Limb (tissue), 2 donors: Measurements from ENCODE around the gene COL24A1.
"Not testable (repeated sequence)": the region's sequence is repeated elsewhere in the genome, so short reads cannot be mapped to it uniquely, and the experiment has no call there.

Experiments
- DNase-seq, 2 donors: peaks; one replicate each; pipeline ENCODE4 v3.0.0-alpha.2; 2016; ENCODE audit errors: extremely low spot score in 2 of 2

COL24A1 gene

DNA sequence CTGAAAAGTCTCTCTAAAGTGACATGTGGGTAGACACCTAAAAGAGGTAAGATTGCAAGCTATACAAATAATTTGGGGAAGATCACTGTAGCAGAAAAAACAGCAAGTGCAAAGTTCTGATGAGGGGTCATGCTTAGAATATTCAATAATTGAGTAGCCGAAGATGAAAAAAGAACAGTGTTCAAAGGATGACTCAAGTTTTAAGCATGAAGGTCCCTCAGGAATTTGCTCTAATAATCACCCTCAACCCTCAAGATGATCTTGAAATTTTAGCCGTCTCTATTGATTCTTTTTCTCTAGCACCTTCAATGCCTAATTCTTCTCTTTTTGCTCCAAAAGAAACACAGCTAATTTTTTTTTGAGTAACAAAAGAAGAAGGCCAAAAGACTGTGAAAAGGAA is 257.7 kb downstream of the COL24A1 start:
- no peak for DNase-seq

DNA sequence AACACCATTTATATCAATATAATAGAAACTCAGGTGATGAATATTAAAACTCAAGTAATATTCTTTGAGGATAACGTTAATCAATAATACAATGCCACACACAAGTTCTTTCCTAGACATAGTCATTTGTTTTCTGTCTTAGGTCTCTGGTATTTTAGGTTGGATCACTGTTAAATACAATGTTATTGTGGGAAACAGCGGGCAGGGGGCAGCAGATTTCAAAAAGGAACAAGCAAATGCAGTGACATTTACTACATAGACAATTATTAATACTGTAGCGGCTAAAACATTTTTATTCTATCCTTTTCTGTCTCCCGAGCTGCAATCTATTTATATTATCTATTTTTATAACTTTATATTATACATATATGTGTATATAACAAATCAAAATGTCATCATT is 261.9 kb downstream of the COL24A1 start:
- DNase-seq = peak; percentile 53 to 58

DNA sequence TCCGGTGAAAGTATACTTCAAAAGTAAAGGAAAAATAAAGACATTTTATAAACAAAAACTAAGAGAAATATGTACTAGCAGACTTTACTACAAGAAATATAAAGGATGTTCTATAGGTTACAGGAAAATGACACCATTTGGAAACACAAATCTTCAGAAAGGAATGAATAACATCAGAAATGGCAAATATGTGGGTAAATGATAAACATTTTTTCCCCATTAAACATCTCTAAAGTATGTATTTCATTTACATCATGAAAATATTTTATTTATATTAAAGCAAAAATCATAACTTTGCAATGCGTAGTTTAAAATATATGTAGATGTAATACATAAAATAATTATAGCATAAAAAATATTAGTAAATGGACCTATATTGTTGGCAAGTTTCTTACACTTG is 264.2 kb downstream of the COL24A1 start:
- DNase-seq = no peak

DNA sequence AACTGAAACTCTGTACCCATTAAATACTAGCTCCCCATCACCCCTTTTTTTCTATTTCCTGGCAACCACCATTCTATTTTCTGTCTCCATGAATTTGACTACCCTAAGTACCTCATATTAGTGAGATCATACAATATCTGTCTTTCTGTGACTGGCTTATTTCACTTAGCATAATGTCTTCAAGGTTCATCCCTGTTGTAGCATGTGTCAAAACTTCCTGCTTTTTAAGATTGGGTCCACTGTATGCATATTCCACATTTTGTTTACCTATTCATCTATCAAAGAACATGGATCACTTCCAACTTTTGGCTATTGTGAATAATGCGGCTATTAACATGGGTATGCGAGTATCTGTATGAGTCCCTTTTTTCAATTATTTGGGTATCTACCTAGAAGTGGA is 266.7 kb downstream of the COL24A1 start:
- no peak for DNase-seq

DNA sequence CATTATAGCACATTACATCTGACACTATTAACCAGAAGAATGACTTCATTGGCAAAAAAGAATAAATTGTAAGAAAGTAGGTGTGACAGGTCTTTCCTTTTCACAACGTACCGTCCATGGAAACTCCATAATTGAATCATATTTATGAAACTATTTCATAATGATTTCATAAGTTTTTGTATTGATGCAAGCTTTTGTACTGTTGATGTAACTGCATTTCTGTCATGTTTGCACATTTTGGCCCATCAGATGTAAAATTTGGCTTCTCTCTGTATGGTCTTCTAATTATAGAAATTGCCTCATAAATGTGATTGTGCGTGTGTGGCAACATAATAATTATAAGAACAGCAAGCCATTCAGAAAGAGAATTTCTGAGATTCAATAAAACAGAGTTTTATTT is 267.7 kb downstream of the COL24A1 start:
- no peak for DNase-seq

DNA sequence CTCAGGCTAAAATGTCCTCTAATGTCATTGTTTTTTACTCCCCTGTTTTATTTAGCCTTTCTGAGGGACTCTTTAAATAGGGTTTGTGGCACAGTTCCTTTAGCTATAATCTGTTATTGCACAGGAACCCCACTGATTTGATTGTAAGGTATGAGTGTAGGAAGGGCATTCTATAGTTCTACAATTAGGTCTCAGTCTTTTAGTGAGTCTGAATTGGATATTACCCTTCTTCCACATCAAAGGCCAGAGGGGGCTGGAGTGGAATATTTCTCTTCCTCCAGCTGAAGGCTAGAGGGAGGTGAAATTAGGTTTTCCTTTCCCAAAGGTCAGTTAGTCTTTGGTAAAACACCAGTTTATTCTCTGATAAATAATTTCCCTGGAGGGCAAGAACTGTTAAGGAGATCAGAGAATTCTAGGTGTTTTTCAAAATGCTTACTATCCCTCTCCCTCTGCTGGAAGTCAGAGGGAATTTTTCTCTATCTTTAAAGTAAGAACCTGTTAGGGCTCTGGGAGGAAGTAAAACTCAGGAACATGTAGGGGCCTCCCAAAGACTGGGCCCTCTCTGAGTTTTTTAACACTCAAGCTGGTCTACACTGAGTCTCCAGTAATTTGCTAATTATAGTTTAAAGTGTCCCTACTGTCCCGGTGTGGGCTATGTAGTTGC is 272.1 kb downstream of the COL24A1 start:
- peak in 1 of 2 donors; percentile 8 for DNase-seq

DNA sequence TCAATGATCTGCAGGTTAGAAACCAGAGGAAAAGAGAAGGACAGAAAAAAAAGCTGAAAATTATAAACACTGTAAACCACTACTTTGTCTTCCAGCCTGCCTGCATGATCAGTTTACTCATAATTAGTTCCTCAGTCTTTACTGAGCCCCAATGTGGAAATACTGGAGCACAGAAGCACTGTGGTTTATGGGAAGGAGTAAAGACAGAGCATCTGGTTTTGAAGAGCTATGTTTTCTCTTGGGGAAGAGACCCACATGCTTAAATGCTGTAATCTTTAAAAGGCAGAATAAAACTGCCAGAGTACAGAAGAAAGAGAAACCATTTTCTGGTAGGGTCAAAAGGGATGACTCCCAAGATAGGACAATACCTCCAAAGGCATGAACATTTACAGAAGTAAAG is 289.4 kb downstream of the COL24A1 start:
- DNase-seq = no peak

DNA sequence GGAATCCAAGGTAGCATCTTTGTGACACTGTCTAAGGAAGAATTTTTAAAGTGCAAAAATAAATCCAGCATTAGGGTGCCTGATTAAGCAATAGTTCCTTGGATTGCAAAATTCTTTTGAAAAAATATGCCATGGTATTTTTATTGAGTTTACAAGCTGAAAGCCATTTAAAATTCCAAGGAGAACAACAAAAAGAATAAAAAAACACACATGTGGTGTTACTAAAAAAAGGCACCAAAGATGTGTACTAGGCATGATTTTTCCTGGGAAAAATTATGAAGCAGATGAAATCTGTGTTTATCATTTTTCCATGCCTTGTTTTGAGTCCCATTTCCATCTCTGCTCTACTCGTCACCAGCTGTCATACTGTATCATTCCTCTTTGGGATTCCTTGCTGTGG is 291.4 kb downstream of the COL24A1 start:
- DNase-seq = no peak

DNA sequence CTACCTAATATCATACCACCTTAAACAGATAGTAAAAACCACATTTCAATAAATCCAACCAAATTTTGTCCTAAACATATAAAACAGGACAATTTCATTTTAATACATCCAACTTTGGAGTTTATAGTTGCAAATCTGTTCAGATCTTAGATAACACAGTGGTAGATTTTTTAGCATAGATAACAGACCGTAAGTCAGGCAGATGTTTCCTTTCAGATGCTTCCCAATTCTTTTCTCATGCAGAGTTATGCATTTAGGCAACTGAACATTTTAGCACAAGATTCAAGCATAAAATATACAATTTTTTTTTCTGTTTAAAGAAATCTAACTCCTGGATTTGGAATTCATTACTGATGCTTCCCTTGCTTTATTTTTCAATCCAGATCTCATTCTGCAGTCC is 291.8 kb downstream of the COL24A1 start:
- DNase-seq = no peak

DNA sequence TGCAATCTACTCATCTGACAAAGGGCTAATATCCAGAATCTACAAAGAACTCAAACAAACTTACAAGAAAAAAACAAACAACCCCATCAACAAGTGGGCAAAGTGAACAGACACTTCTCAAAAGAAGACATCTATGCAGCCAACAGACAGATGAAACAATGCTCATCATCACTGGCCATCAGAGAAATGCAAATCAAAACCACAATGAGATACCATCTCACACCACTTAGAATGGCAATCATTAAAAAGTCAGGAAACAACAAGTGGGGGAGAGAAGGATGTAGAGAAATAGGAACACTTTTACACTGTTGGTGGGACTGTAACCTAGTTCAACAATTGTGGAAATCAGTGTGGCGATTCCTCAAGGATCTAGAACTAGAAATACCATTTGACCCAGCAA is 292.9 kb downstream of the COL24A1 start:
- DNase-seq = not testable (repeated sequence)

DNA sequence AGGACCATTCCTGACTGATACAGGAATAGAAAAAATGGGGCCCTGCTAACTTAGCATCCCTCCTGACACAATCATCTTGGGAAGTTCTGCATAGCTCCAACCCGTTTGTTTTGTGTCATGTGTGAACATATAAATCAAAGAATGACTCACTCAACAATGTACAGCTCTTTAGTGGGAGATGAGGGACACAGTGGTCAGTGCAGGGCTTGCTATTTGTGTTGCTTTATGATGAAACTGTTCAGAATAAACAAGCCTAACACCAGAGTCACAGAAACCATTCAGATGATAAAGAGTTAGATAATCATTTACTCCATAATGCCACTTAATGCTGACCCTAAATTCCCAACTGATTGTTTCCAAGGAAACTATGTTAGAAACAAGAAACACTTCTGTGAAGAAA is 294.1 kb downstream of the COL24A1 start:
- DNase-seq = no peak

DNA sequence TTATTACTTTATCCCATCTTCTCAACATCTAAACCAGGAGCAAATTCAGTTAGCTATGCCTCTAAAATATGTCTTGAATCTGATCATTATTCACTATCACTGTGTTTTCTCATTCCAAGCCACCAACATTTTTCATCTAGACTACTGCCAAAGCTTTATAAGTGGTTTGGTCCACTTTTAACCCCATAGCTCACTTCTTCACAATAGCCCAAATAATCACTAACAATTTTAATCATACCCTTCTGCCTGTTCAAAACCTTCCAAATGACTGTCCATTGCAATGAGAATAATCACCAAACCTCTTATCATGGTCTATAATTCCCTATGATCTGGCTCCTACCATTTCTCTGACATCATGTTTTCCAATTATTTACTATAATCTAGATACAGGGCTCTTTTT is 298.6 kb downstream of the COL24A1 start:
- no peak for DNase-seq

DNA sequence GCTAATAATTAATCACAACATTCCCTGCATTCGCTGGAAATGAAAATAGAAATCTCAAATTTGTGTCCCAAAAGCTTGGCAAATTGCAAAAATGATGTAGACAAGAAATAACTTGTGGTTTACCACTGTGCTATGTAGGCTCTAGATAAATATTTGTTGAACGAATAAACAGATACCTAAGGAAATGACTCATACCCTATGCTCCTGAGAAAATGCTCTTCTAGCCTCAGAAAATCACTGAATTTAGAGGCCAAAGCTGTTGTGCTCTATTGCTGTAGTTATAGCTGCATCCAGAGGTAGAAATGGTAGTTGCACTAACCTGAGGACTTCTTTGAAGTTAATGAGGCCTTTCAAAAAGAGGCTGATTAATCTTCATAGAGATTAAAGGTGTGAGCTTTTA is 306.3 kb downstream of the COL24A1 start:
- no peak for DNase-seq

DNA sequence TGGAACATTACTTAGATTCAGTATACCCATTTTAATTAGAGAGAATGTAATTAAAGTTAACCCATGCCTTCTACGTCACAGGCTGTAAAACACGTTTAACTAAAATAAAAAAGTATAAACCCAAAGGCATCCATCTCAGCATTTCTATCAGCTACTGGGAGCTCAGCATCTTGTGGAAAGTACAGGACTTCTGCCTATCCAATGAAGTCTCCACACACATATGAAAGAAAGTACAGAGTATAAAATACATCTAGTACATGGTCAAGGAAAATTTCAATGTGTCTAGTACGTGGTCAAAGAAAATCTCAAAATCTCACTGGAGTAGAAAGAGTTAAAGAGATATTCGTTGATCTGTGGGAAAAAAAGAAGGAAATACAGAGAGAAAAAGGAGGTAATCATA is 306.9 kb downstream of the COL24A1 start:
- no peak for DNase-seq

DNA sequence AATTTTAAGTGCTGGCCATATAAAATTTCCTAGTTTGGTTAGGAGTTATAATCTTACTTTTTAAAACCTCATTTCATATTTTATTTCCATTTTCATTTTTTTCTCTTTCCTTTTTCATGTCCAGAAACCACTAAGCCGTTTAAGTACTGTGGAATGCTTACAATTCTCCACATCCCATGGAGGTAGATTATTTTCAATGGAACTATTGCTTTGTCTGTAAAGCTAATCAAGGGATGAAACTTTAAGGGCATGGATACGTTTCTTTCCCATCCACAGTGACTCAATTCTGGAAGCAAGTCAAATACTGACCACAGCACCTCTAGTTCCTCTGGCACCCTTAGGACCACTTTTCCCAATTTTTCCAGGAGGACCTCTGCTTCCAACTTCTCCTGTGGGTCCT is 309.2 kb downstream of the COL24A1 start:
- DNase-seq = no peak

DNA sequence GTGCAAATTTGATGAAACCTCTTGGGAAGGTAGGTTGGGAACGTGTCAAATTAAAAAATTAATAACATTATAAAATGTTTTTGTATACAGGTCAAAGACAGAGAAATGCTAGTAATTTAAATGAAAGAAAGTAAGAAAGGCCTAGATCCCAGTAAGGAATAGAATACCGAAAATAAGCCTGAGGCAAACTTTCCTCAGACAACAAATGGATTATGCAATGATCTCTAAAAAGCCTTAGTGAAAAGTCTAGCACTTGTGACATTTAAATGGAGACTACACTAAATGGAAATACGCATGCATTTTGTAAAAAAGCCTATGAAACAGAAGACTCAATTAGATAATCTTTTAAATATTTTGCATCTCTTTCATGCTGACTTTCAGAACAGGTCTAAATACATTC is 309.9 kb downstream of the COL24A1 start:
- DNase-seq = no peak

DNA sequence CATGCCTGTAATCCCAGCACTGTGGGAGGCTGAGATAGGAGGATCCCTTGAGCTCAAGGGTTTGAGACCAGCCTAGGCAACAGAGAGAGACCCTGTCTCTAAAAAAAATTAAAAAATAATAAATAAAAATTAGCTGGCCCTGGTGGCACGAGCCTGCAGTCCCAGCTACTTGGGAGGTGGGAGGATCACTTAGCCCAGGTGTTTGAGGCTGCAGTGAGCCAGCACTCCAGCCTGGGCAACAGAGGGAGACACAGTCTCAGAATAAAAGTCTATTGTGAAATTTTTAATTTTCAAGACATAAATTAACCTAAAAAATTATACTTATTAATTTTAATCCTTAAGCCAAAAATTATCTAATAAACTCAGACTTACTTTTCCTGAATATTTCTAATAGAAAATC is 317.1 kb downstream of the COL24A1 start:
- no peak for DNase-seq

DNA sequence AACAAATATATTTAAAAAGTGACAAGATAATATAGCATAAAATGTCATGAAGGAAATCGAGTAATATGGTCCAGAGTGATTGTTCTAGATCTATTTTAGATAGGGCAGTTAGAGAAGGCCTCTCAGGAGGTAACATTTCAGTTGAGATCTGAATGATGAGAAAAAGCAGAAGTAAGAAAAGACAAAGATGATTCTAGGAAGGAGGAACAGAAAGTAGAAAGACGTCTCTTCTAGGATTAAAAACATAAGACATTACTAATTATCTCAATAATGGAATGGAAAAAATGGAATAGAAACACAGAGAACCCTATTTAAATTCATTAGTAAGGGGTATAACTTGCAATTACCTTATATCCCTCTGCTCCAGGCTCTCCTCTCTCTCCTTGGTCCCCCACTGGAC is 318.3 kb downstream of the COL24A1 start:
- DNase-seq = no peak

DNA sequence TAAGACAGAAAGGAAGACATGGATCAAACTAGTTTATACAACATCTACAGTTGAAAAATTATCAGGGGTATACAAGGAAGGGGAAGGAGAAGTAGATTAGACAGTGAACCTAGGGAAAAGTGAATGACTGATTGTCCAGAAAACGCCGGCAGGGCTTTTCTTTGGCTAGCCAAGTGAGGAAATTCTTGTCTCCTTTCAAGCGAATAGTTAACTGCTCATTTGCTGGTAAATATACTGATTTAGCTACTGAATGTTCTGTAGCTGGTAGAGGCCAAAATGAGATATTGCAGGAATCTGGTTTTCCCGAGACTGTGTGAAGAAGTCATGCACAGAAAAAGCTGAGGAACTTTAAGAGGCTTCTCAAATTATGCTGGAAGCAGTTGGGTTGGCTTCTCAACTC is 319.8 kb downstream of the COL24A1 start:
- no peak for DNase-seq

DNA sequence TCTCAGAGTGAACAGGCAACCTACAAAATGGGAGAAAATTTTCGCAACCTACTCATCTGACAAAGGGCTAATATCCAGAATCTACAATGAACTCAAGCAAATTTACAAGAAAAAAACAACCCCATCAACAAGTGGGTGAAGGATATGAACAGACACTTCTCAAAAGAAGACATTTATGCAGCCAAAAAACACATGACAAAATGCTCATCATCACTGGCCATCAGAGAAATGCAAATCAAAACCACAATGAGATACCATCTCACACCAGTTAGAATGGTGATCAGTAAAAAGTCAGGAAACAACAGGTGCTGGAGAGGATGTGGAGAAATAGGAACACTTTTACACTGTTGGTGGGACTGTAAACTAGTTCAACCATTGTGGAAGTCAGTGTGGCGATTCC is 323.4 kb downstream of the COL24A1 start:
- DNase-seq = not testable (repeated sequence)

DNA sequence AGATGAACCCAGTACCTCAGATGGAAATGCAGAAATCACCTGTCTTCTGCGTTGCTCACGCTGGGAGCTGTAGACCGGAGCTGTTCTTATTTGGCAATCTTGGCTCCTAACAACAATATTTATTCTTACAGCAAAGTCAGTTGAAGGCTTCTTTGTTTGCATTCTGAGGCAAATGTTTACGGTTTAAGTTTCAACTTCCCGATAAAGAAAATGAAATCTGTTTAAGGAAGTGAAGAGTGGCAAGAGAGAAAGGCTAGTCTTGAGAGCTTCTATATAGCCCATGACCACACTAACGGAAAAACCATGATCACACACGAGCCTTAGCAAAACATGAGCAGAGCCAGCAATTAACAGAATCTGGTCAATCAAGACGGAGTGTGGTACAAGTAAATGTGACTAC is 325.7 kb downstream of the COL24A1 start:
- no peak for DNase-seq

DNA sequence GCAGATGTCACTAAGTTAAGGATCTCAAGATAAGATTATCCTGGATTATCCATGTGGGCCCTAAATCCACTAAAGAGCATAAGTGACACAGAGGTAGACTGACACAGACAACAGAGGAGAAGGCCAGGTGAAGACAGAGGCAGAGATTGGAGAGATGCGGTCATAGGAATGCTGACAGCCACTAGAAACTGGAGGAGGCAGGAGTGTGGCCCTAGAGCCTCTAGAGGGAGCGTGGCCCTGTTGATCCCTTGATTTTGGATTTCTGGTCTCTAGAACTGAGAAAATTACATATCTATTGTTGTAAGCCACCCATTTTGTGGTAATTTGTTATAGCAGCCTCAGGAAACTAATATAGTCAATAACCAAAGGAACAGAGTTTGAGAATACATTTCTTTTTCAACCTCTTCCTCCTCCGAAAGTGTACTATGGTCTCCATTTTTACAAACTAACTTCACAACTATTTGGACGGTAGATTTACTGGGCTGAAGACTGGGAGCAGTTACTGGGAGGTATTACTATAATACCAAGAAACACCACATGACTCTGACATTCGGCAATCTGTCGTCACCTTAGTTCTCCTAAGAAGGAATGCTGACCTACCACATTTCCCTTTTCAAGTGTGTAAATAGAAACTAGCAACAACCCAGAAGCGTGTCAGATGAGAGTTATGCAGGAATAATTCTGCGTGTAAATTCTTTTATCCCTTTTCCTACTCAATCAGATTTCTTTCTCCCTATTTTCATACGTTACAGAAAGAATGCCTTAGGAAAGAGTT is 332.3 kb downstream of the COL24A1 start:
- DNase-seq = no peak

DNA sequence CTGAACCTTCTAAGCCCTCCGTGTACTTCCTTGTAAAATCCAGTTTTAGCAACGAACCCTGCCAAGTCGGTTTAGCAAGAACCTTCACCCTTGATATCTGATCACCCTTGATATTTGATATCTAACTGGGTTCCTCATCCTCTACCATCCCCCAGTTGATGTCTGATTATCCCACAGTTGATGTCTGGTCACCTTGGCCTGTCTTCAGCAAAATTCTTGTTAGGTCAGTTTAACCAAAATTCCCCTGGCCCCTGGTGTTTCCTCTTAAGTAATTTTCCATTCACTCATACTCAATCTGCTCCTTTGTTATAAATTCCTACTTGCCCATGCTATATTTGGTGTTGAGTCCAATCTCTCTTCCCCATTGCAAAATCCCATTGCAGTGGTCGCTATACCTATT is 333.9 kb downstream of the COL24A1 start:
- DNase-seq = no peak
